ENCODE data around the gene KRAS. TPM values are rescaled to one million over a fixed set of nuclear protein-coding genes. Genes with fewer than 3 reads are reported as not detected.

KRAS gene
- total and polyA plus RNA-seq, 2 of the 13 experiments (the other 11 are each of a cell fraction or from before 2014, with no cell fraction given) = 6.5 to 9.8 TPM

GRCh38 chr12:25250744-25251730 lies at the start of gene KRAS (continued):
- TF ChIP-seq CBFB (CRISPR knock-in tag; IDR thresholded peaks at IDR 0.05) (peak; percentile 54), JUN (CRISPR knock-in tag; IDR thresholded peaks at IDR 0.05) (no peak), FOSL2 (CRISPR knock-in tag; IDR thresholded peaks at IDR 0.05) (peak; percentile 14; the same call in 1 of the 2 replicates), ZFP62 (CRISPR knock-in tag; IDR thresholded peaks at IDR 0.05) (no peak), ZNF678 (CRISPR knock-in tag; IDR thresholded peaks at IDR 0.05) (0 out of 2 replicates have a peak, but pooled peaks have one; percentile 40), KDM1A (CRISPR knock-in tag; IDR thresholded peaks at IDR 0.05) (no peak), ZNF207 (IDR thresholded peaks at IDR 0.05; ENCODE audit: borderline replicate concordance) (no peak), ZBTB25 (CRISPR knock-in tag; IDR thresholded peaks at IDR 0.05) (peak; percentile 89), YY1 (IDR thresholded peaks at IDR 0.05; ENCODE audit: insufficient read depth, insufficient replicate concordance, low read depth, low read length) (peak; percentile 85), GABPB1 (CRISPR knock-in tag; IDR thresholded peaks at IDR 0.05) (peak; percentile 66), MYNN (CRISPR knock-in tag; IDR thresholded peaks at IDR 0.05; ENCODE audit: low read depth) (no peak), SAFB2 (CRISPR knock-in tag; IDR thresholded peaks at IDR 0.05; ENCODE audit: borderline replicate concordance, low read depth) (no peak), ZFP36L1 (CRISPR knock-in tag; IDR thresholded peaks at IDR 0.05) (no peak), ZNF891 (CRISPR knock-in tag; IDR thresholded peaks at IDR 0.05) (no peak), TOPORS (CRISPR knock-in tag; IDR thresholded peaks at IDR 0.05) (peak; percentile 8; the same call in 1 of the 2 replicates), ZNF235 (CRISPR knock-in tag; IDR thresholded peaks at IDR 0.05; ENCODE audit: borderline replicate concordance) (no peak), PHF8 (CRISPR knock-in tag; IDR thresholded peaks at IDR 0.05) (peak; percentile 42; the same call in 1 of the 2 replicates), SRSF9 (IDR thresholded peaks at IDR 0.05; ENCODE audit: borderline replicate concordance, insufficient read depth, low read depth, low read length, poor library complexity, severe bottlenecking) (no peak), ZNF501 (CRISPR knock-in tag; IDR thresholded peaks at IDR 0.05) (peak; percentile 39; the same call in 1 of the 2 replicates), ZNF44 (CRISPR knock-in tag; IDR thresholded peaks at IDR 0.05) (no peak; the same call in 1 of the 2 replicates), HNRNPH1 (optimal IDR thresholded peaks at IDR 0.05; ENCODE audit: low read depth, low read length) (no peak), ZBED4 (CRISPR knock-in tag; IDR thresholded peaks at IDR 0.05; ENCODE audit: borderline replicate concordance) (peak; percentile 98; the same call in 1 of the 2 replicates), ZNF83 (CRISPR knock-in tag; IDR thresholded peaks at IDR 0.05; ENCODE audit: borderline replicate concordance) (no peak), ZNF782 (CRISPR knock-in tag; IDR thresholded peaks at IDR 0.05; ENCODE audit: borderline replicate concordance) (0 out of 2 replicates have a peak, but pooled peaks have one; percentile 59)
- TF ChIP-seq, protein P1, sequence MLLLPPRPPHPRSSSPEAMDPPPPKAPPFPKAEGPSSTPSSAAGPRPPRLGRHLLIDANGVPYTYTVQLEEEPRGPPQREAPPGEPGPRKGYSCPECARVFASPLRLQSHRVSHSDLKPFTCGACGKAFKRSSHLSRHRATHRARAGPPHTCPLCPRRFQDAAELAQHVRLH (CRISPR knock-in tag; IDR thresholded peaks at IDR 0.05; ENCODE audit: borderline replicate concordance, low read depth) = peak; percentile 11; the same call in 1 of the 2 replicates
